GM18868 (cell line): ENCODE results near the gene CCPG1.
"Not testable (repeated sequence)": the region's sequence is repeated elsewhere in the genome, so short reads cannot be mapped to it uniquely, and the experiment has no call there.

ENCODE experiments used
- ATAC-seq: cut with Tn5 transposase; IDR thresholded peaks from one replicate; pipeline ENCODE4 v1.9.1; 2021; ENCODE audit warnings: mild to moderate bottlenecking, moderate library complexity; ENCODE audit not compliant: unreplicated experiment

Gene CCPG1, protein sequence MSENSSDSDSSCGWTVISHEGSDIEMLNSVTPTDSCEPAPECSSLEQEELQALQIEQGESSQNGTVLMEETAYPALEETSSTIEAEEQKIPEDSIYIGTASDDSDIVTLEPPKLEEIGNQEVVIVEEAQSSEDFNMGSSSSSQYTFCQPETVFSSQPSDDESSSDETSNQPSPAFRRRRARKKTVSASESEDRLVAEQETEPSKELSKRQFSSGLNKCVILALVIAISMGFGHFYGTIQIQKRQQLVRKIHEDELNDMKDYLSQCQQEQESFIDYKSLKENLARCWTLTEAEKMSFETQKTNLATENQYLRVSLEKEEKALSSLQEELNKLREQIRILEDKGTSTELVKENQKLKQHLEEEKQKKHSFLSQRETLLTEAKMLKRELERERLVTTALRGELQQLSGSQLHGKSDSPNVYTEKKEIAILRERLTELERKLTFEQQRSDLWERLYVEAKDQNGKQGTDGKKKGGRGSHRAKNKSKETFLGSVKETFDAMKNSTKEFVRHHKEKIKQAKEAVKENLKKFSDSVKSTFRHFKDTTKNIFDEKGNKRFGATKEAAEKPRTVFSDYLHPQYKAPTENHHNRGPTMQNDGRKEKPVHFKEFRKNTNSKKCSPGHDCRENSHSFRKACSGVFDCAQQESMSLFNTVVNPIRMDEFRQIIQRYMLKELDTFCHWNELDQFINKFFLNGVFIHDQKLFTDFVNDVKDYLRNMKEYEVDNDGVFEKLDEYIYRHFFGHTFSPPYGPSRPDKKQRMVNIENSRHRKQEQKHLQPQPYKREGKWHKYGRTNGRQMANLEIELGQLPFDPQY

DNA sequence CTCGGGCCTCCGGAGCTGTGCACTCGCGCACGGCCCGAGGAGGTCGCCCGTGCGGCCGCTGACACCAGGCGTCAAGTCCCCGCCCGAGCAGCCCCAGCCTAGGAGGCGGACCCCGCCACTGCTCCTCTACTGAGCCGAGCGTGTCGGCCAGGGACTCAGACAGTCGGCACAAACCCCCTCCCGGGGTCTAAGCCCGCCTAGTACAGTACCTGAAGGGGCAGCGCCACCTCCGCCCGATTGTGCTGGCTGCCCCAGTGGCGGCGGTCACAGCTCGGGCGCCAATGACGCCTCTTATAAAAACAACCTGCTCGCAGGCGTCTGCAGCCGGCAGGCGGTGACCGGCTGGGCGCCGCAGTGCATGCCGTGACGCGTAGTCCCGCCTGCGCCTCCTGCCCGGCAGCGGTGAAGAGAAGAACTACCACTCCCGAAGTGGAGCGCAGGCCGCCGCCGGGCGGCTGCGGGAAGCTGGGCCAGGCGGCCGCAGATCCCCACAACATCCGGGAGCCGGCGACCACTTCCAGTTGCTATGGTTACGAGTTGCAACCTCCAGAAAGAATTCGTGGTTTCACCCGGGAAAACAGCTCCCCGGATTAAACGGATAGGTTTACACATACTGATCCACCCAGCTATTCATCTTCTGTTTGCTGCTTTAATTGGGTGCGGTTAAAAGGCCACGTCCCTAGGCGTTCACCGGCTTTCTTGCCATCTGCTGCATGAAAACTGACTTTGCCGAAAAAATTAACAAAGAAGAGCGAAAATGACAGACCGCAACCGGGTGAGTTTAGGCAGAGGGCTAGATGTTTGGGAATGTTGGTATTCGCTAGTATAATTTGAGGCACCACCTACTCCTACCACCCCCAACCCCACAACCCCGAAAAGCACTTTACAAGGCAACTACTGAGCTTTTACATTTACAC, at the start of gene CCPG1, which contains the start of gene PIERCE2:
TSS of gene CCPG1 (minus strand) at position 348 of the 917 bp plus-strand sequence. CDS start 18,935 bp downstream, outside the sequence.
TSS of gene PIERCE2 (plus strand) at position 484 of the 917 bp plus-strand sequence. CDS start at position 758, 274 bp downstream.
- ATAC-seq: peak; percentile 95

DNA sequence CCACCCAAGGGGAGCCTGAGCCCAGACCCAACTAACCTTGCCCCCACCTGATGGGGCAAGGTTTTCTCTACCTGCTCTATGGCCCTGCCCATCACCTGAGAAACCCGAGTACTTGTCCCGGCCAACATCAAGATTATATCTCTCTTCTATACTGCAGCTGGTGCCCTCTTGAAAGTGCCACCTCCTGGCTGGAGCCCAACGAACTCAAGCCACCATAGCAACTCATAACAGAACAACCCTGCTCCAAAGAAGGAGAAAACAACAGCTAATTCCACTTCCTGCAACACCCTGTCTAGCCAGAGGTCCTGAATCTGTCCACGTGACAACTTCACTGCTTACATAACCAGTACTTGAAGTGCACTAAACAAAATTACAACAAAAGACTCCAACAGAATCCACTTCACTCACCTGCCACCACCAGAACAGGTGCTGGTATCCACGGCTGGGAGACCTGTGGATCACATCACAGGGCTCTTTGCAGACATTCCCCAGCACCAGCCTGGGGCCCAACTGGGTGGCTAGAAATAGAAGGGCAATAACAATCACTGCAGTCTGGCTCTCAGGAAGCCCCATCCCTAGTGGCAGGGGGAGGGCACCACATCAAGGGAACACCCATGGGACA, 49.4 kb upstream of the CCPG1 start:
- ATAC-seq: no peak

DNA sequence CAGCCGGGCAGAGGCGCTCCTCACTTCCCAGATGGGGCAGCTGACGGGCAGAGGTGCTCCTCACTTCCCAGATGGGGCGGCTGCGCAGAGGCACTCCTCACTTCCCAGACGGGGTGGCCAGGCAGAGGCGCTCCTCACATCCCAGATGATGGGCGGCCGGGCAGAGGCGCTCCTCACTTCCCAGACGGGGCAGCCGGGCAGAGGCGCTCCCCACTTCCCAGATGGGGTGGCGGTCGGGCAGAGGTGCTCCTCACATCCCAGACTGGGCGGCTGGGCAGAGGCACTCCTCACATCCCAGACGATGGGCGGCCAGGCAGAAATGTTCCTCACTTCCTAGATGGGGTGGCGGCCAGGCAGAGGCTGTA, 38.9 kb upstream of the CCPG1 start:
- not testable (repeated sequence) for ATAC-seq

DNA sequence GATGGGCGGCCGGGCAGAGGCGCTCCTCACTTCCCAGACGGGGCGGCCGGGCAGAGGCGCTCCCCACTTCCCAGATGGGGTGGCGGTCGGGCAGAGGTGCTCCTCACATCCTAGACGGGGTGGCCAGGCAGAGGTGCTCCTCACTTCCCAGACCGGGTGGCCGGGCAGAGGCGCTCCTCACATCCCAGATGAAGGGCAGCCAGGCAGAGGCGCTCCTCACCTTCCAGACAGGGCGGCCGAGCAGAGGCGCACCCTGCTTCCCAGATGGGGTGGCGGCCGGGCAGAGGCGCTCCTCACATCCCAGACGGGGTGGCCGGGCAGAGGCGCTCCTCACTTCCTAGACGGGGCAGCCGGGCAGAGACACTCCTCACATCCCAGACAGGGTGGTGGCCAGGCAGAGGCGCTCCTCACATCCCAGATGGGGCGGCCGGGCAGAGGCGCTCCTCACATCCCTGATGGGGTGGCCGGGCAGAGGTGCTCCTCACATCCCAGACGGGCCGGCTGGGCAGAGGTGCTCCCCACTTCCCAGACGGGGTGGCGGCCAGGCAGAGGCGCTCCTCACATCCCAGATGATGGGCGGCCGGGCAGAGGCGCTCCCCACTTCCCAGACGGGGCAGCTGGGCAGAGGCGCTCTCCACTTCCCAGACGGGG, 38.3 kb upstream of the CCPG1 start:
- ATAC-seq: not testable (repeated sequence)

DNA sequence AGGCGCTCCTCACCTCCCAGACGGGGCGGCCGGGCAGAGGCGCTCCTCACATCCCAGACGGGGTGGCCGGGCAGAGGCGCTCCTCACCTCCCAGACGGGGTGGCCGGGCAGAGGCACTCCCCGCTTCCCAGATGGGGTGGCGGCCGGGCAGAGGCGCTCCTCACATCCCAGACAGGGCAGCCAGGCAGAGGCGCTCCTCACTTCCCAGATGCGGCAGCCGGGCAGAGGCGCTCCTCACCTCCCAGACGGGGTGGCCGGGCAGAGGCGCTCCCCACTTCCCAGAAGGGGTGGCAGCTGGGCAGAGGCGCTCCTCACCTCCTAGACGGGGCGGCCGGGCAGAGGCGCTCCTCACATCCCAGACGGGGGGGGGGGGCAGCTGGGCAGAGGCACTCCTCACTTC, 37.8 kb upstream of the CCPG1 start:
- not testable (repeated sequence) for ATAC-seq

DNA sequence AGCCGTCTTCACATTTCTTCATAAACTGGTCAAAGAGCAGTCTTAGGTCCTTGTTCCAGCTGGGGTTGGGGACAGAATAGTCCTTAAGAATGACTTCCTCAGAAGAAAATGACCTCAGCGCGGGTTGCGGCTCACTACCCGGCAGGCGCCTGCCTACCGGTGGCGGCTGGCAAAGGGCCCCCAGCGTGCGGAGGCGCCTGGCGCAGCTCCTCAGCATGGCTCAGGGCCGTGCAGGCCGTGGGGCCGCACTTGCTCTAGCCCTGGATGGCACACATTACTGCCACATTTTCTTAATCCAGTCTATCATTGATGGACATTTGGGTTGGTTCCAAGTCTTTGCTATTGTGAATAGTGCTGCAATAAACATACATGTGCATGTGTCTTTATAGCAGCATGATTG, 35.0 kb upstream of the CCPG1 start:
- not testable (repeated sequence) for ATAC-seq

DNA sequence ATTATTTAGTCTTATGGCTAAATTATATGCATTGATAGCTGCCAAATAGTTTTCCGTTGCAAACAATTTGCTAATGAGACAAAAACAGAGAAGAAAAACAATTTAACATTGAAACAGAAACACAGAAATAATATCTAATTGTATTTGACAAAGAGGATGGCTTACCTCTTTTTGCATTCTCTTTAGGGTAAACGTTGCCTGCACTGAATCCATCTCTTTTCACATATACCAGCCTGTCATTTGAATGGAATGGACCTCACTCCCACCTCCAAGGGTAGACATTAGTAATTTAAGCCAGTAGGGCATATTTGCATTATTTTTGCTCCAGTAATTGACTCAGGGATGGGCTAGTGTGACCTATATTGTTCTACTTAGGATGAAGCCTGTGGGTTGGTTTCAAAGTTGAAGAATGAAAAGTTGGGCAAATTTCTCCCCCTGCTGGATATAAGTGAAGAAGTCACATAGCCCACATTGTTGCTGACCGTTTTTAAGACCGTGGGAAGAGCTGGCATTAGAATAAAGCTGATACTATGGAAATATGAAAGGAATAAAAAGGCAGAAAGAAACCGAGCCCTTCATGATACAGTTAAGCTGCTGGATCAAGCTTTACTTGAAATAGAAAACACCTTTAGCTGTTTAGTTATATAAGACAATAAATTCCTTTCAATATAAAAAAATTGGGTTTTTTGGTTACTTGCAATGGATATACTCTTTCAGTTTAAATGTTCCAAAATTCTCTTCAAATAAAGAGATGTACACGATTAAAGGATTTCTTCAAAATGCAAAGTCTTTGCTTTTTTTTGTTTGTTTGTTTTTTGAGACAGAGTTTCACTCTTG, 27.0 kb upstream of the CCPG1 start:
- ATAC-seq: peak; percentile 79

DNA sequence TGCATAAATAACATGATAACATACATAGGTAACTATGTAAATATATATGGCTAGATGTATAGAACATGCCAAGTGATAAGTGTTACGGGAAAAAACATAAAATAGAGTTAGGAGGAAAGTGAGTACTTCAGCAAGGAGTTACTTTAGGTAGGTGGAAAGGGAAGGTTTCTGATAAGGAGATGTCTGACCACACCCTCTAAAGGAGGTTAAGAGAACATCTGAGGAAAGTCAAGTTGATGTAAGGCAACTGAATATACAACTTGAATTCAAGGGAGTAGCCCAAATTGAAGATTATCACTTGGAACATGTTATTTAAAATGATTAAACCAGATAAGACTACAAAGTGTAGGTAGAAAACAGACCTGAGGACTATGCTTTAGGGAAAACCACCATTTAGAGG, 13.9 kb upstream of the CCPG1 start:
- no peak for ATAC-seq

DNA sequence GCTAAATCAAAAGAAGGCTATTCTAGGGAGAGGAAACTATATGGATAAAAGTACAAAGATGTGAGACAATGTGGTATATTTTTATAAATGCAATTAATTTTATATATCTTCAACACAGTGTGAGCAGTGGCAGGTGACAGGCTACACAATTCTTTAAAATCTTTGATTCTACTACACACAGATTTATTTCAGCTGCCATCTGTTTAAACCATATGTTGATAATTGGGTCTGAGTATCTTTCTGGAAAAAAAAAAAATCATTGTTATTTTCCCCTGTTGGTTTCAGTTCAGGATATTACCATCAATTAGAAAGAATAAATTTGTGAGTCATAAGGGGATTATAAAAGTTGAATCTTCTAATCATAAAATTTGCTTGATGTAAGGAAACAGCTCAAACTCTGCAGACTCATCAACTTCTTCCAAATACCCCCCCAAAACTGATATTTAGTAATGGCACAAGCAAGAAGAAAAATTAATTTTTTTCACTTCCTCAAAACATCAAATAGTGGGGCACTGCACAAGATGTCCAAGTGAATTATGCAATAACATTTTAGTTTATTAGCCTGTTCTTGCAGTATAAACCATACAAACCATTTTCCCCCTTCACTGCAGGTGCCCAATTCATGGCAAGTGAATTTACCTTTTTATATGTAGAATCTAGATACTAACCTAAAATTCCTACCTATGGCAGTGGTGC, 12.2 kb upstream of the CCPG1 start:
- no peak for ATAC-seq

DNA sequence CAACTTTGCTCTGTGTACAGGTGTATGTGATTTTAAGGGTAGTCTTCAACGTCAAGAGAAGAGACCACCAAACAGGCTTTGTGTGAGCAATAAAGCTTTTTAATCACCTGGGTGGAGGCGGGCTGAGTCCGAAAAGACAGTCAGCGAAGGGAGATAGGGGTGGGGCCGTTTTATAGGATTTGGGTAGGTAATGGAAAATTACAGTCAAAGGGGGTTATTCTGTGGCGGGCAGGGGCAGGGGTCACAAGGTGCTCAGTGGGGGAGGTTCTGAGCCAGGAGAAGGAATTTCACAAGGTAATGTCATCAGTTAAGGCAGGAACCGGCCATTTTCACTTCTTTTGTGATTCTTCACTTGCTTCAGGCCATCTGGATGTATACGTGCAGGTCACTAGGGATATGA, 9.5 kb upstream of the CCPG1 start:
- not testable (repeated sequence) for ATAC-seq

DNA sequence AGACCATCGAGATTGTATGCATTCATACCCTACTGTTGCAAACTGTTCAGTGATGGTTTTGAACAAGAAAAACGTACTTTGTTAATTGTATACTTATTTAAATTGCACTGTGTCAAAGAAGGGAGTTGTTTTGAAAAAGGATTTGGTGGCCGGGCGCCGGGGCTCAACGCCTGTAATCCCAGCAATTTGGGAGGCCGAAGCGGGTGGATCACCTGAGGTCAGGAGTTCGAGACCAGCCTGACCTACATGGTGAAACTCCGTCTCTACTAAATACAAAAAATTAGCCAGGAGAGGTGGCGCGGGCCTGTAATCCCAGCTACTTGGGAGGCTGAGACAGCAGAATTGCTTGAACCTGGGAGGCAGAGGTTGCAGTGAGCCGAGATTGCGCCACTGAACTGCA, 817 bp upstream of the CCPG1 start:
- ATAC-seq: not testable (repeated sequence)

DNA sequence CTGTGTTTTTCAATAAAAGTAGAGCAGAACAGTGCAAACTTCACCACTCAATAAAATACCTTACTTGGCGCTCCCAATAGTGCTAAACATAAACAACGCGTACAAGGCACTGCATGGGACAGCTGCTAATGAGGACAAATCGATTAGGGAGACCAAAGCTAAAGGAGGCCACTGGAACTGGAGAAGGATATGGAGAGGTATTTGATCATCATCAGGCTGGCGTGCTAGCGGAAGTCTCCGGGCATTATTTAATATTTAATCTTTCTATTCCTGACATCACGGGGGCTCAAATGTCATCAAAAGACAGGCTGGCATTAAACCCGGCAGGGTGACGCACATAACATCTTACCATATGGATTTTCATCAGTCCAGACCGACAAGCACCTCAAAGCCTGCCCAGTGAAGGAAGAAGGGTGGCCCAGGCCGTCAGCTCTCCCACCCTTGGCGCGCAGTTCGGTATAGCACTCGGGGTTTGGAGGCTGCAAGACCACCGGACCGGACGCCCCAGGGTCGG, 604 bp downstream of the CCPG1 start:
- no peak for ATAC-seq

DNA sequence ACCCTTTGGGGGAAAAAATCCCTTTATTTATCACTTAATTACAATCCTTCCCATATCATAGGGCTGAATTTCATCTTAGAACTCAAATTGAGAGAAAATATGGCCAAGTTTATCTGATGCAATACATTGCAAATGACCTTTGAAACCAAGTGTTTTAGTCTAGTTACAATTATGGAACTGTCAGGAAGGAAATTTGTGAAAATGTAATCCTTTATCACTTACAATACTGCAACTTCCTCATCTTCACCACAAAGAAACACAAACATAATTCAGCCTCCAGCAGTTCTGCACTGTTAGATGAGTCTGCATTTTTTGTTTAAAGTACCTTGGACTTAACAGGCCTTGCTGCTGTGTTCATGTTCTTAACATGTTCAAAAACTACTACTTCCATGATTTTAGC, 4.6 kb downstream of the CCPG1 start:
- ATAC-seq: peak; percentile 12

DNA sequence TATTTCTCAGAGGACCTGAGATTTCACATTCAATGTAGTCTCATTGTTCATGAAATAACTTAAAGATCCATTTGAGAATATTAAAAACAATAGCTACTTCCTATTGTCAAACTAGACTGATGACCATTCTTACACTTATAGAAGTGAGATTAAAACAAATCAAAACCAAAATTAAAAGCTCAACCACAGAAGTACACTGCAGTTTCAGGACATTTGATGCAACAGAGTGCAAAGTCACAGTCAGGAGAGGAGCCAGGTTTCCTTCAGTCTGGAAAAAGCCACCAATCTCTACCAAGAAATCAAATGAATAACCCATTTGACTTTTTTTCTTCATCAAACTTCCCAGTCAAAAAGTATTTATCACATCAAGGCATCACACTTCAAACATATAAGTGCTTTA, 5.5 kb downstream of the CCPG1 start:
- ATAC-seq: no peak

DNA sequence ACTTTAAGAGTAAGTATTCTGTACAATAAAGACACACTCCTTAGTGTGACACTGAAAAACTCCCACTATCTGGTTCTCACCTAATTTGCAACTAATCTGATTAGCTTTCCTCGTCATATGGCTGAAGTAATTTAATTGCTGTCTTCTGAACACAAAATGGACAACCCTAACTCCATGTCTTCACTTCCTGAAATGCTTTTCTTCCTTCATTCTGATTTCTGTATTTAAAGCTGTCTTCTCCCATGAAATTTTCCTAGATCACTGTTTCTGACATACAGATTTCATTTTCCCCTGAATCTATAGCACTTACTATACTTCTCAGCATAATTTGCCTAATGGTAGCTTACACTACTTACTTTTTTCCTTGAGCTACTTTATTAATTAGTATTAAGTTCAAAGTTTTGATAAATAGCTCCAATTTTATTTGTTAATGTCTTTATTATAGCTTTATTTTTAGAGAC, 6.3 kb downstream of the CCPG1 start:
- no peak for ATAC-seq

DNA sequence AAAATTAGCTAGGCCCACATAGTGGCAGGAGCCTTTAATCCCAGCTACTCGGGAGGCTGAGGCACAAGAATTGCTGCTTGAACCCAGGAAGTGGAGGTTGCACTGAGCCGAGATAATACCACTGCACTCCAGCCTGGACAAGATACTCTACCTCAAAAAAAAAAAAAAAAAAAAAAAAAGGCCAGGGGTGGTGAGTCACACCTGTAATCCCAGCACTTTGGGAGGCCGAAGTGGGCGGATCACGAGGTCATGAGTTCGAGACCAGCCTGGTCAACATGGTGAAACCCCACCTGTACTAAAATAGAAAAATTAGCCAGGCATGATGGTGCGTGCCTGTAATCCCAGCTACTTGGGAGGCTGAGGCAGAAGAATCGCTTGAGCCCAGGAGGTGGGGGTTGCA, 8.1 kb downstream of the CCPG1 start:
- not testable (repeated sequence) for ATAC-seq

DNA sequence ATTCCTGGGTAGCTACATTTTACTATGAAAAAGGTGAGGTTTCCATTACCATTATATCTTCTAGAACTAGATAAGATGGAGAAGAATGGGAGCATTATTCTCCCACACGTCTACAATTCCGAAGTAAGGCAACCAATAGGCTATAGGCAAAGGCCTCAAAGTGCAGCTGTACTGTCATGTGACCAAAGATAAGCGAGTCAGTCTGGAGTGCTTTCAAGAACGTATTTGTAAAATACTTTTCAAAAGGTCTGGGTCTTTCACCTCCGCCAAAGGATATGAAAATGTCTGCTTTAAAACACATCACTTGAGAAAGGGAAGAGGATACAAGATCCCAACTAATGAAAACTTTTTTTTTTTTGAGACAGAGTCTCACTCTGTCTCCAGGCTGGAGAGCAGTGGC, 9.9 kb downstream of the CCPG1 start:
- ATAC-seq: no peak

DNA sequence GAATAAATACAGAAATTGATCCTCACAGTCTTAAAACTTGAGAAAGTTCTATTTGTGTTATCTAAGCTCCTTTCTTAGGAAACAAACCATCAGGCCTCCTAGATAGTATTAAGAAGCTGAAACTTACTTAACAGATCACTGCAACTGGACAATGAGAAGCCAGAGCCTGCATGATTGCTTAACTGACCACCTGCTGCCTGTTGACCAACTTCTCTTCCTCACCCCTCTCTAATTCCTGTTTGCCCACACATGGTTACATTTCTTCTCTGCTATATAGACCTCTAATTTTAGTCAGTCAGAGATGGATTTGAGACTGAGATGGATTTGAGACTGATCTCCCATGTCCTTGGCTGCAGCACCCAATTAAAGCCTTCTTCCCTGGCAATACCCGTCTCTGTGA, 13.5 kb downstream of the CCPG1 start:
- no peak for ATAC-seq
